SK-N-SH (cell line): ENCODE results near the gene ZKSCAN3. TPM values are rescaled to one million over a fixed set of nuclear protein-coding genes. Genes with fewer than 3 reads are reported as not detected.
"Not testable (repeated sequence)": the region's sequence is repeated elsewhere in the genome, so short reads cannot be mapped to it uniquely, and the experiment has no call there.

Source experiments
- CTCF ChIA-PET: fragments of 300-600, 350-600 bp; formaldehyde crosslinking; extraction: SDS; loops from one replicate; lab custom pipeline; 2021; lab: Yijun Ruan, JAX
- POLR2A ChIA-PET: fragments of 350-600 bp; sonication (Branson Sonifier 250); formaldehyde crosslinking; extraction: SDS; loops from one replicate; lab custom pipeline; 2020; ENCODE audit warnings: antibody characterized with exemption, inconsistent platforms; lab: Yijun Ruan, JAX
- DNase-seq: peaks from one replicate; pipeline ENCODE4 v3.0.0; 2012
- H2AFZ ChIP-seq: fragments of 200-600 bp; sonication (generic); 2 replicates; pipeline ENCODE4 v1.8.1; 2016; ENCODE audit warnings: antibody characterized with exemption, mild to moderate bottlenecking, low read depth
- H3F3A ChIP-seq: fragments of 200-600 bp; sonication (generic); replicated peaks from 2 replicates; pipeline ENCODE3; 2016; ENCODE audit warnings: antibody characterized with exemption, mild to moderate bottlenecking; ENCODE audit not compliant: insufficient read depth
- H3K27ac ChIP-seq, 2 experiments: fragments of 200-500 bp in 1 of 2; fragments of 200-600 bp in 1 of 2; sonication (Bioruptor generic) in 1 of 2; sonication (generic), shearing (Covaris generic) in 1 of 2; 2 replicates each; pipeline versions ENCODE4 v1.5.1 to v1.6.1; 2014 to 2016; ENCODE audit warnings: low read depth in 2 of 2, inconsistent platforms in 1 of 2, low read length in 1 of 2, mild to moderate bottlenecking in 1 of 2, mixed read lengths in 1 of 2
- H3K27me3 ChIP-seq: fragments of 200-600 bp; sonication (generic), shearing (Covaris generic); 2 replicates; pipeline ENCODE4 v1.6.1; 2016; ENCODE audit warnings: mixed run types; ENCODE audit not compliant: insufficient read depth
- H3K36me3 ChIP-seq, 2 experiments: fragments of 200-500 bp in 1 of 2; fragments of 200-600 bp in 1 of 2; sonication (Bioruptor generic) in 1 of 2; sonication (generic) in 1 of 2; replicated peaks in 1 of 2; 2 replicates each; pipeline versions ENCODE3 to v1.5.1; 2014 to 2016; ENCODE audit warnings: low read length in 1 of 2, mild to moderate bottlenecking in 1 of 2; ENCODE audit not compliant: insufficient read depth in 2 of 2, control insufficient read depth in 1 of 2
- H3K4me1 ChIP-seq, 2 experiments: fragments of 200-500 bp in 1 of 2; fragments of 200-600 bp in 1 of 2; sonication (Bioruptor generic) in 1 of 2; sonication (generic), shearing (Covaris generic) in 1 of 2; 2 replicates each; pipeline versions ENCODE4 v1.5.1 to v1.6.1; 2014 to 2016; ENCODE audit warnings: low read depth in 1 of 2, low read length in 1 of 2, mixed run types in 1 of 2; ENCODE audit not compliant: insufficient read depth in 2 of 2, control insufficient read depth in 1 of 2
- H3K4me2 ChIP-seq: fragments of 200-600 bp; sonication (generic), shearing (Covaris generic); 2 replicates; pipeline ENCODE4 v1.6.1; 2017; ENCODE audit warnings: mixed run types
- H3K4me3 ChIP-seq, 2 experiments: fragments of 200-500 bp in 1 of 2; fragments of 200-600 bp in 1 of 2; sonication (Bioruptor generic) in 1 of 2; sonication (generic), shearing (Covaris generic) in 1 of 2; 2 replicates each; pipeline versions ENCODE4 v1.5.1 to v1.8.1; 2014 to 2016; ENCODE audit warnings: low read depth in 2 of 2, inconsistent platforms in 1 of 2, low read length in 1 of 2, mild to moderate bottlenecking in 1 of 2, mixed read lengths in 1 of 2, moderate library complexity in 1 of 2
- H3K79me2 ChIP-seq: fragments of 200-600 bp; sonication (generic); 2 replicates; pipeline ENCODE4 v1.8.1; 2017; ENCODE audit warnings: mild to moderate bottlenecking; ENCODE audit not compliant: insufficient read depth
- H3K9ac ChIP-seq: fragments of 200-600 bp; sonication (generic); 2 replicates; pipeline ENCODE4 v1.6.1; 2017; ENCODE audit warnings: mixed run types
- H3K9me2 ChIP-seq: fragments of 200-600 bp; sonication (generic); 2 replicates; pipeline ENCODE4 v1.6.1; 2017; ENCODE audit warnings: mixed run types
- H3K9me3 ChIP-seq: fragments of 200-600 bp; sonication (generic); 2 replicates; pipeline ENCODE4 v1.6.1; 2017; ENCODE audit warnings: mixed run types, mild to moderate bottlenecking, moderate library complexity
- H4K20me1 ChIP-seq: fragments of 200-600 bp; sonication (generic); 2 replicates; pipeline ENCODE4 v1.6.1; 2017; ENCODE audit warnings: mild to moderate bottlenecking, mixed run types; ENCODE audit not compliant: insufficient read depth
- ELF1 ChIP-seq: IDR thresholded peaks from 2 replicates; pipeline ENCODE4 v1.4.0; 2012
- EP300 ChIP-seq, 2 experiments: IDR thresholded peaks; 2 replicates each; pipeline versions ENCODE4 v1.4.0 to v1.6.1; 2012; ENCODE audit warnings: borderline replicate concordance in 1 of 2, low read depth in 1 of 2, low read length in 1 of 2
- EZH2phosphoT487 ChIP-seq: fragments of 200-600 bp; sonication (generic); IDR thresholded peaks from 2 replicates; pipeline ENCODE4 v1.6.1; 2017; ENCODE audit warnings: low read depth, mixed run types, mild to moderate bottlenecking, antibody characterized with exemption, moderate library complexity, borderline replicate concordance
- MEF2A ChIP-seq: IDR thresholded peaks from 2 replicates; pipeline ENCODE4 v1.4.0; 2012; ENCODE audit warnings: low read depth, borderline replicate concordance
- MXI1 ChIP-seq: IDR thresholded peaks from 2 replicates; pipeline ENCODE4 v1.6.1; 2012; ENCODE audit warnings: mild to moderate bottlenecking, low read depth, low read length, improper control_type of control experiment
- NFIC ChIP-seq: IDR thresholded peaks from 2 replicates; pipeline ENCODE4 v1.4.0; 2012; ENCODE audit warnings: borderline replicate concordance
- NRF1 ChIP-seq: IDR thresholded peaks from 2 replicates; pipeline ENCODE4 v1.6.1; 2012; ENCODE audit warnings: low read depth, mild to moderate bottlenecking, low read length
- RFX5 ChIP-seq: IDR thresholded peaks from 2 replicates; pipeline ENCODE4 v1.6.1; 2012; ENCODE audit warnings: mild to moderate bottlenecking, improper control_type of control experiment, low read length
- WGBS: methylation state at CpG from one replicate; pipeline ENCODE4 v1.1.6; 2017; ENCODE audit warnings: low lambda C conversion rate; 5-methylcytosine and 5-hydroxymethylcytosine counted together
- polyA plus RNA-seq, 3 experiments: library from polyadenylated mRNA; depleted of rRNA; stranded (reverse); fragments of >200 nt; gene quantifications; 2 replicates each; pipeline ENCODE4 v1.2.3, GENCODE V29; 2012
- TF ChIP-seq, protein P1 (sequence below): IDR thresholded peaks from 2 replicates; pipeline ENCODE4 v1.4.0; 2012; ENCODE audit warnings: low read depth, borderline replicate concordance

ZKSCAN3 gene
- polyA plus RNA-seq, 1 of the 3 experiments (the other 2 are of a cell fraction): 2.6 TPM

DNA sequence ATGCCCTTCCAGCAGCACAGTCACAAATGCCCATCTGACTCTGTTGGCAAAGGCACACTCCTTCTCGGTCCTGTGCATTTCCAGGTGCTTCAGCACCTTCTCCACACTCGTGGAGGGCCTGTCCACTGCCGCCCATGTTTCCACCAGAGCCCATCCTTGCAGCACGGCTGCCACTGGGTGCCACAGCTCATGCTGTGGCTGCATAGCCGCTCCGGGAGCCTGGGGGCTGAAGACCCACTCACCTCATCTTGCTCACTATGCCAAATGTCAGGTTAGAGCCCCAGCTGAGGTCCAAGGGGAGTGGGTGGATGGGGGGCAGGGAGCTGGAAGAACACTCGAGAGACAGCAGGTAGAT is 6.9 kb downstream of the ZKSCAN3 start:
- peak overlapping the region; percentile 51; the same call in 1 of the 2 replicates for H3K9ac ChIP-seq
- H3K4me1 ChIP-seq: peaks cover 10 to 17% of the 10 kb centered on the region in 2 experiments; a peak in 3 of 4 replicates
- peaks cover 4 to 14% of the 10 kb centered on the region in 2 experiments for H3K36me3 ChIP-seq
- POLR2A ChIA-PET: interaction anchor here (0.6 to 2.2 kb wide), 10 partner anchors 21 to 464 kb away, joined by 3 to 12 read pairs (median 7); partner anchors contain the start of genes PGBD1, ZKSCAN4, ZKSCAN8 and ZSCAN26
- H3K27me3 ChIP-seq: no peaks in the 10 kb centered on the region
- H3K79me2 ChIP-seq: peaks cover 22% of the 10 kb centered on the region
- DNase-seq: no peak
- TF ChIP-seq, protein P1, sequence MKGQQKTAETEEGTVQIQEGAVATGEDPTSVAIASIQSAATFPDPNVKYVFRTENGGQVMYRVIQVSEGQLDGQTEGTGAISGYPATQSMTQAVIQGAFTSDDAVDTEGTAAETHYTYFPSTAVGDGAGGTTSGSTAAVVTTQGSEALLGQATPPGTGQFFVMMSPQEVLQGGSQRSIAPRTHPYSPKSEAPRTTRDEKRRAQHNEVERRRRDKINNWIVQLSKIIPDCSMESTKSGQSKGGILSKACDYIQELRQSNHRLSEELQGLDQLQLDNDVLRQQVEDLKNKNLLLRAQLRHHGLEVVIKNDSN: no peak
- H2AFZ ChIP-seq: 0 out of 2 replicates have a peak overlapping the region, but pooled peaks have one; percentile 24
- CTCF ChIA-PET: interaction anchor here (0.6 to 3.4 kb wide), 58 partner anchors 9 to 328 kb away, joined by 3 to 29 read pairs (median 5); partner anchors contain the start of genes PGBD1, ZKSCAN4, ZKSCAN8 and ZSCAN12
- no peak overlapping the region; a peak in 1 of 4 replicates for H3K4me3 ChIP-seq
- H3K9me2 ChIP-seq: no peaks in the 10 kb centered on the region
- H3K4me2 ChIP-seq: peak overlapping the region; percentile 85
- peak overlapping the region in 1 of 2 experiments; percentile 59; a peak in 2 of 4 replicates for H3K27ac ChIP-seq
- H4K20me1 ChIP-seq: no peaks in the 10 kb centered on the region
- 67% methylated on average over 5 of the region's 7 CpGs for WGBS
- H3F3A ChIP-seq: no peaks in the 10 kb centered on the region
- no peaks in the 10 kb centered on the region for H3K9me3 ChIP-seq

DNA sequence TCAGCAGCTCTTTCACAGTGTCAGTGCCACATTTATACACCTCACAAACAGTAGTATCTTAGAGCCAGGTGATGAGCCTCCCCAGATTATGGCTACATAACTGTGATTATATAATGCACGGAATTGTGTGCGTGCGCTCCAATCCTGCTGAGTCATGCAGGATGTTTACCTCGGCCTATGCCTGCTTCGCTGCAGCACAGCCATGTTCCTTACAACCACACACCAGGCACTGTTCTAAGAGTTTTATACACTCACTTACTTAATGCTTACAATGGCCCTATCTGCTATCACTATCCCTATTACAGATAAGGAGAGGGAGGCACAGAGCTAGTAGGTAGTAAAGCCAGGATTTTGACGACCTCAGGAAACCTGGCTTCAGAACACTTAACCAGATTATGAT is 7.3 kb downstream of the ZKSCAN3 start:
- ChIA-PET CTCF (interaction anchor here (1.0 to 2.5 kb wide), 8 partner anchors 8 to 220 kb away, joined by 3 to 29 read pairs (median 4); partner anchors contain the start of gene ZSCAN31), POLR2A (interaction anchor here (1.2 to 2.2 kb wide), 3 partner anchors 21 to 252 kb away, joined by 3 to 10 read pairs (median 7); partner anchors contain the start of genes PGBD1 and ZSCAN31)
- 98% methylated on average over 6 of the region's 6 CpGs for WGBS
- Histone ChIP-seq H3K27ac (no peak overlapping the region), H3F3A (no peaks in the 10 kb centered on the region), H3K9me3 (no peaks in the 10 kb centered on the region), H3K27me3 (no peaks in the 10 kb centered on the region), H2AFZ (no peak overlapping the region), H4K20me1 (no peaks in the 10 kb centered on the region), H3K4me1 (peaks cover 10 to 17% of the 10 kb centered on the region in 2 experiments; a peak in 2 of 4 replicates), H3K36me3 (peaks cover 7 to 14% of the 10 kb centered on the region in 2 experiments), H3K9me2 (no peaks in the 10 kb centered on the region), H3K9ac (no peak overlapping the region), H3K4me2 (no peak overlapping the region), H3K79me2 (peaks cover 18% of the 10 kb centered on the region), H3K4me3 (no peak overlapping the region)
- no peak for DNase-seq
- TF ChIP-seq NRF1 (no peak), MEF2A (no peak), NFIC (no peak), EP300 (IDR thresholded peaks at IDR 0.05; ENCODE audit: borderline replicate concordance in 1 of 2, low read depth in 1 of 2, low read length in 1 of 2) (no peak), ELF1 (no peak), RFX5 (no peak), EZH2phosphoT487 (no peak), MXI1 (no peak)

DNA sequence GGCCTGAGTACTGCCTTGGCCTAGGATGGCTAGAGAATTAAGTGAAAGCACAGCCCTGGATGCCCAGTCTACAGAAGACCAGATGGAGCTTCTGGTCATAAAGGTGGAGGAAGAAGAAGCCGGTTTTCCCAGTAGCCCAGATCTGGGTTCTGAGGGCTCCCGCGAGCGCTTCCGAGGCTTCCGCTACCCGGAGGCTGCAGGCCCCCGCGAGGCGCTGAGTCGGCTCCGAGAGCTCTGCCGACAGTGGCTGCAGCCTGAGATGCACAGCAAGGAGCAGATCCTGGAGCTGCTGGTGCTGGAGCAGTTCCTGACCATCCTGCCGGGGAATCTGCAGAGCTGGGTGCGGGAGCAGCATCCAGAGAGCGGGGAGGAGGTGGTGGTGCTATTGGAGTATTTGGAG is 9.8 kb downstream of the ZKSCAN3 start:
- H3K79me2 ChIP-seq, DNase-seq, H4K20me1 ChIP-seq, H3K27me3 ChIP-seq, POLR2A ChIA-PET, H2AFZ ChIP-seq, H3K4me3 ChIP-seq, H3K9me2 ChIP-seq, H3K9me3 ChIP-seq, H3K4me2 ChIP-seq, H3K9ac ChIP-seq, H3F3A ChIP-seq, H3K27ac ChIP-seq: not testable (repeated sequence)
- 94% methylated on average over 15 of the region's 16 CpGs for WGBS
- H3K36me3 ChIP-seq: peaks cover 7 to 23% of the 10 kb centered on the region in 2 experiments
- H3K4me1 ChIP-seq: peaks cover 10 to 17% of the 10 kb centered on the region in 2 experiments; a peak in 2 of 4 replicates
- CTCF ChIA-PET: interaction anchor here (0.9 to 1.2 kb wide), 2 partner anchors 23 to 255 kb away, joined by 3 read pairs; no protein-coding TSS in a partner anchor
